GM12801 (cell line): ENCODE data around the gene ADARB1.

ENCODE experiments used
- TF ChIP-seq, protein P1 (sequence below): IDR thresholded peaks from one replicate; pipeline ENCODE4 v1.5.1; 2011; ENCODE audit warnings: control low read depth; ENCODE audit not compliant: insufficient read length; ENCODE audit errors: extremely low read depth

ADARB1 gene

DNA sequence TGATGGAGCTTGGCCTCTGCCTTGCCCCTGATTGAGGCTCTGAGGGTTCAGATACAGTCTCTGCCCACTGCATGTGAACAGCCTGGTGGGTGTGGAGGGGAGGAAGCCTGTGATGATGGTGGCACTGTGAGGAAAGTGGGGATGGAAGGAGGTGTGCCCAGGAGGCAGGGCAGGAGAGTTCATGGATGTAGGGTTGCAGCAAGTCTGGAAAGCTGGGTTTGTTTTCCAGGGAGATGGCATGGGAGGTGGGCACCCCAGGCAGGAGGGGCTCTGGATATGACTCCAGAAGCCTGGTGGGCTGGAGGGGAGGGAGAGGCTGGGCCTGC lies 63.2 kb downstream of the ADARB1 start:
- TF ChIP-seq, protein P1, sequence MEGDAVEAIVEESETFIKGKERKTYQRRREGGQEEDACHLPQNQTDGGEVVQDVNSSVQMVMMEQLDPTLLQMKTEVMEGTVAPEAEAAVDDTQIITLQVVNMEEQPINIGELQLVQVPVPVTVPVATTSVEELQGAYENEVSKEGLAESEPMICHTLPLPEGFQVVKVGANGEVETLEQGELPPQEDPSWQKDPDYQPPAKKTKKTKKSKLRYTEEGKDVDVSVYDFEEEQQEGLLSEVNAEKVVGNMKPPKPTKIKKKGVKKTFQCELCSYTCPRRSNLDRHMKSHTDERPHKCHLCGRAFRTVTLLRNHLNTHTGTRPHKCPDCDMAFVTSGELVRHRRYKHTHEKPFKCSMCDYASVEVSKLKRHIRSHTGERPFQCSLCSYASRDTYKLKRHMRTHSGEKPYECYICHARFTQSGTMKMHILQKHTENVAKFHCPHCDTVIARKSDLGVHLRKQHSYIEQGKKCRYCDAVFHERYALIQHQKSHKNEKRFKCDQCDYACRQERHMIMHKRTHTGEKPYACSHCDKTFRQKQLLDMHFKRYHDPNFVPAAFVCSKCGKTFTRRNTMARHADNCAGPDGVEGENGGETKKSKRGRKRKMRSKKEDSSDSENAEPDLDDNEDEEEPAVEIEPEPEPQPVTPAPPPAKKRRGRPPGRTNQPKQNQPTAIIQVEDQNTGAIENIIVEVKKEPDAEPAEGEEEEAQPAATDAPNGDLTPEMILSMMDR: no peak

DNA sequence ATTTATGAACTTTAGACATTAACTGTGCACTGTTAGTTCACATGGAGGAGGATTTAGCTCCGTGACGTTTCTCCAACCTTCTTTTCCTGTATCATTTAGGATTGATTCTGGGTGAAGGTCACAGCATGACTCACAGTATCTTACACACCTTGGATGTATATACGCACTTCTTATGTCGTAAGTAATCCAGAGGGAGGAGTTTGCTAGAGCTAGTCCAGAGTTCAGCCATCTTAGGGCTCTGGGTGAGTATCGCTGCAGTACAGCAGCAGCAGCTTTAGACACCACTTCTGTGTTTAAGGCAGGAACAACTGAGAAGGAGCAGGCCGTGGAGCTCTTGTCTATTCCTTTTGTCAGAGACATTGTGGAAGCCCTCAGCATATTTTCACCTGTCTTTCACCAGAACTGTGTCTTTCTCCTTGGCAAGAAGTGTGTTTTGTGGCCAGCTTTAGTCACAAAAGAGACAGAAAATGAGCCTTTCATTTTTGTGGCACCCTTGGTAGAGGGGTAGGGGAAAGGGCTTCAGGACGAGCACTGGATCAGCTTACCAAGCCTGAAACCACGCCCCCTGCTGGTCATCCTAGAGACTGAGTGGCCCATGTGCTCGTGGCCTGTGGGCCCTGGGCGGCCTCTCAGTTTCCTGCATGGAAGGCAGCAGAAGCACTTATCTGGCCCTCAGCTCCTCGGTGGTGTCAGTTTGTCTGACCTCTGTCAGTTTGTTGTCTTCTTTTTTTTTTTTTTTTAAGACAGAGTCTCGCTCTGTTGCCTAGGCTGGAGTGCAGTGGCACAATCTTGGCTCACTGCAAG lies 64.0 kb downstream of the ADARB1 start:
- TF ChIP-seq, protein P1: no peak

DNA sequence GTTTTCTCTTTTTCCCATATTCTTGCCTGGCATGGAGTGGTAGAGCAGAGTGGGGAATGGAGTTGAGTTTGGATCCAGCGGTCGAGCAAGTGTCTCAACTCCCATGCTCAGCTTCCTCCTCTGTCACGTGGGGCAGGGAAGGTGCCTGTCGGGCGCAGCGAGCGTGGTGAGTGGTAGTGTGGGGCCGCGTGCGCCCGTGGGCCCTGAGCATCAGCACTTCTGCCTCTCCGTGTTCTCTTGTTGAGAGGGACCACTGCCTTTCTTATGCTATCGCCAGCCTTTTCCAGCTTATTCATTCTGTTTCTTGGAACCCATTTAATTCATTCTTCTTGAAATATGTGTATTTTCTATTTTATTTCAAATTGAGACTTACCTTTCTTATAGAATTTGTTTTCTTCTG lies 65.1 kb downstream of the ADARB1 start:
- TF ChIP-seq, protein P1: no peak

DNA sequence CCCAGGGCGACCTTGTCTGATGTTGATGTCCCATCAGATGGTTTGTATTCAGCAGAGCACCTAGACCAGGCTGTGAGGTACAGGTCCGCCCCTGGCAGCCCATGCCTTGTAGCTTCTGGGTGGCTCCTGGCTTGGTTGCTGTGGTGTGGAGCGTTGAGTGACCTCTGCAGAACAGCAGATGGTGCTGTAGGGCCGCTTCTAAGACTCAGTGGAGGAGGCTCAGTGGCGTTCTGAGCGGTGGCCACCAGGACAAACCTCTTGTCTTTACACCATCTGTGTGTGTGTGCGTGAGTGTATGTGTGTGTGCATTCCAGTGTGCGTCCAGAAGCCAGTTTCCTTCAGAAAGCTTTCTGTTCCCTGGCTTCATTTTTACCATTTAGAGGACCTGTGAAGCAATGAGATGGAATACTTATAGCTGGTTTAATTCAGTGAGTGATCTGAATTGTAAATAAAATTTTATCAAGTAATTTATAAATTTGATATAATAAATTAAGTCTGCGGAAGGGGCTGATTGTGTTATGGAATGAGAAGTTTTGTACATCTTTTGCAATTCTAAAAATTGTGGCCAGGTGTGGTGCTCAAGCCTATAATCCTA lies 66.1 kb downstream of the ADARB1 start:
- TF ChIP-seq, protein P1: peak; percentile 38

DNA sequence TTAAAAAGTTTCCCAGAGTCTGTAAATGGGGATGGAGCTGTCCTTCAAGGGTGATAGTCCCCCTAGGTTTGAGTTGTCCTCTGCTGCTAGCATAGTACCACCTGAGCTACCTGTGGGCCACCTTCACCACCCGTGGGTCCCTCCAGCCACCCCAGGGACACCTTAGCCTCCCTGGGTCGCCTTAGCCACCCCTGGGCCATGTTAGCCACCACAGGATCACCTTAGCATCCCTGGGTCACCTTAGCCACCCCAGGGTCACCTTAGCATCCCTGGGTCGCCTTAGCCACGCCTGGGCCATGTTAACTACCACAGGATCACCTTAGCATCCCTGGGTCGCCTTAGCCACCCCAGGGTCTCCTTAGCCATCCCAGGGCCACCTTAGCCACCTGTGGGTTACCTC lies 67.1 kb downstream of the ADARB1 start:
- TF ChIP-seq, protein P1: no peak

DNA sequence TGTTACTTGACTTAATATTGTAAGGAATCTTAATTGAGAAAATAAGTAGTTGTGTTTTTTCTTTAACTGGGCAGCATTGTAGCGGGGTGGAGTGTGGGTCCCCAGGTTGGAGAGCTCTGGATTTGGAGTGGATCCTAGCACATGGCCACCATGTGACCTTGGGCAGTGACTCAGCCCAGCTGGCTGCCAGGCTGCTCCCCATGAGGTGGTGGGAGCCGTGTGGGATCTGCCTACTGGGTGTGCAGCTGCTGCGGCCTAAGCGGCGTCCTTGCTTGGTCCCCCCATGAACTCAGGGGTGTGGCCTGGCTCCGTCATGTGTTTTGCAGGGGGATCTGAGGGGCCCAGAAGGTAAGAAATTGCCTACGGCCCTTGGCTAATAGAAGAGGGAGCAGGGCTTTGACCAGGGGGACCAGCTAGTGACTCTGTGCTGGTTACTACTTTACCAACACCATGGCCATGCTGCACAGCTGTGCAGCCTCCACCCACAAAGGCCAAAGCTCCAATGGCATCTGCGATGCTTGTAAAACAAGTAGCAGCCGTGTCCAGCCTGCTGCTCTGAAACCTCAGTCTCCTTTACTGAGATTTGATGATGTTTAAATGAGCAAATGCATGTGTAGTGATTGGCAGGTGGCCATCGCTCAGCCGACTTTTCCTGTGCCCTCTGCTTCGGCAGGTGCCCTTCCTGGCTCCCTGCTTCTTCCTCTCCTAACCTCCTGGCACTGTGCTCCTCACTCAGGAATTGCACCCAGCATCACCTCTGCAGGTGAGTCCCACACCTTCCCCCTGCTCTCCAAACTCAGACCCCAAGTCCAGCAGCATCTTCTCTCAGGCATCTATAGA lies 68.3 kb downstream of the ADARB1 start:
- TF ChIP-seq, protein P1: no peak

DNA sequence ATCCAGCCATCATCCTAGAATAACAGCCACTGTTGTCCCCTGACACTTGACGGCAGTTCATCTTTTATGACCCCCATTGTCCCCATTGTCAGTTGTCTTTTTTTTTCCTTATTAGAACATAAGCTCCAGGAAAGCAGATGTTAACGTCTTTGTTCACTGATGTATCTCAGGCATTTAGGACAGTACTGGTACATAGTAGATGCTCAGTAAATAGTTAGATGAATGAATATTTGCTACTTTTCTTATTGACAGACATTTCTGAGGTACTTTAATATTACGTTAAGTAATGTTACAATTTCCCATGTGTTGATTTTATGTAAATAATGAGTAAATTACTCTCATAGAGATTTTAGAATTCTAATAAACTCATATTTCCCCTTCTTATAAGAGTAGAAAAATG lies 69.5 kb downstream of the ADARB1 start:
- TF ChIP-seq, protein P1: no peak
